BLaER1 (cell line): ENCODE data around the gene SYNGAP1.
"Not testable (repeated sequence)": the region's sequence is repeated elsewhere in the genome, so short reads cannot be mapped to it uniquely, and the experiment has no call there.

Experiments used
- H3K27ac ChIP-seq: shearing (Covaris generic); formaldehyde crosslinking; 2 replicates; pipeline ENCODE4 v1.8.1; 2022
- H3K27me3 ChIP-seq: shearing (Covaris generic); formaldehyde crosslinking; 2 replicates; pipeline ENCODE4 v1.8.1; 2022
- H3K36me3 ChIP-seq: shearing (Covaris generic); formaldehyde crosslinking; 2 replicates; pipeline ENCODE4 v1.8.1; 2022
- H3K4me1 ChIP-seq: shearing (Covaris generic); formaldehyde crosslinking; 2 replicates; pipeline ENCODE4 v1.8.1; 2022
- H3K4me2 ChIP-seq: shearing (Covaris generic); formaldehyde crosslinking; 2 replicates; pipeline ENCODE4 v1.8.1; 2022
- H3K4me3 ChIP-seq: shearing (Covaris generic); formaldehyde crosslinking; 2 replicates; pipeline ENCODE4 v1.8.1; 2022
- H3K9ac ChIP-seq: shearing (Covaris generic); formaldehyde crosslinking; 2 replicates; pipeline ENCODE4 v1.8.1; 2022
- H3K9me3 ChIP-seq: shearing (Covaris generic); formaldehyde crosslinking; 2 replicates; pipeline ENCODE4 v1.8.1; 2022
- H4K20me1 ChIP-seq: shearing (Covaris generic); formaldehyde crosslinking; 2 replicates; pipeline ENCODE4 v1.8.1; 2022
- Cebpa-rat ChIP-seq: shearing (Covaris generic); IDR thresholded peaks from 2 replicates; pipeline ENCODE4 v1.8.1; 2022

Gene SYNGAP1

DNA sequence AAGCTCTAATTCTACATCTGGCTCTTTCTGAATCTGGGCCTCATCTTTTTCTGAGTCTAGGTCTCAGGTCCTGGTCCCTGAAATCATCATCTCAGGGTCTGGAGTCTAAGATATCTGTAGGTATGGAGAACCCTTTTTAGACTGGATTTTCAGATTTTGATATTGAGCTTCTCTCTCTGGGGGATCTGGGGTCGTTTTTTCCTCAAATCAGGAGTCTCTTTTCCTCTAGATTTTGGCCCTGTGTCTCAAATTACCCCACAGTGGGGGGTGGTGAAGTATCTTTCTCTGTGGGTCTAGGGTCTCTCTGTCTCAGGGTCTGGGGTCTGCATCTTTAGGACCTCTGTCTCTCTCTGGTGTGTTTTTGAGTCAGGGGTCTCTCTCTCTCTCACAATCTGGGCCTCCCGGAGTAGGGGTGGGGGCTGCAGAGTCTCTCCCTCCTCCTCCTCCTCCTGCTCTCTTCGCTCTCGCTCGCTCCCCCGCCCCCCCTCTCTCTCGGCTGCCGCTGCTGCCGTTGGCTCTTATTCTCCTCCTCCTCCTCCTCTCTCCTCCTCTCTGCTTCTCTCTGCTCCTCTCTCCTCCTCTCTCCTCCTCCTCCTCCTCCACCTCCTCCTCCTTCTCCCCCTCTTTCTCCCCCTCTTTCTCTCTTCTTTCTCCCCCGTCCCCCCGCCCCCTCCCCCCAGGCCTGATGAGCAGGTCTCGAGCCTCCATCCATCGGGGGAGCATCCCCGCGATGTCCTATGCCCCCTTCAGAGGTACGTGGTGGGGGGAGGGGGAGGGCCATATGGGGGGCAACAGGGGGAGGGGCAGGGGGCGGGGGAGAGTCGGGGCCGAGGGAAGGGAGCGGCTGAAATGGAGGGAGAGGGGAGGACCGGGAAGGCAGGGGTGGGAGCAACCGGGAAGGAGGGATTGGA is at the start of gene SYNGAP1:
TSS of gene SYNGAP1 (plus strand) at position 486 of the 911 bp plus-strand sequence. CDS start at position 686, 200 bp downstream.
- Histone ChIP-seq H3K9ac (peak within 1 kb of the TSS; percentile 67), H3K4me2 (peak within 1 kb of the TSS; percentile 91), H3K36me3 (peaks cover 17% of the 10 kb centered on the region), H3K9me3 (no peaks in the 10 kb centered on the region), H4K20me1 (peaks cover 26% of the 10 kb centered on the region), H3K4me3 (peak within 1 kb of the TSS; percentile 81; the same call in 1 of the 2 replicates), H3K4me1 (peaks cover 59% of the 10 kb centered on the region), H3K27ac (peak within 1 kb of the TSS; percentile 86), H3K27me3 (peaks cover 4% of the 10 kb centered on the region; the same call in 1 of the 2 replicates)
- no peak for TF ChIP-seq Cebpa-rat

GRCh38 chr6:33371901-33372300 is 48.0 kb upstream of the SYNGAP1 start:
- not testable (repeated sequence) for H3K9me3 ChIP-seq, H3K27me3 ChIP-seq, H3K9ac ChIP-seq, H4K20me1 ChIP-seq, H3K4me2 ChIP-seq, H3K27ac ChIP-seq, H3K4me3 ChIP-seq, H3K4me1 ChIP-seq, H3K36me3 ChIP-seq

DNA sequence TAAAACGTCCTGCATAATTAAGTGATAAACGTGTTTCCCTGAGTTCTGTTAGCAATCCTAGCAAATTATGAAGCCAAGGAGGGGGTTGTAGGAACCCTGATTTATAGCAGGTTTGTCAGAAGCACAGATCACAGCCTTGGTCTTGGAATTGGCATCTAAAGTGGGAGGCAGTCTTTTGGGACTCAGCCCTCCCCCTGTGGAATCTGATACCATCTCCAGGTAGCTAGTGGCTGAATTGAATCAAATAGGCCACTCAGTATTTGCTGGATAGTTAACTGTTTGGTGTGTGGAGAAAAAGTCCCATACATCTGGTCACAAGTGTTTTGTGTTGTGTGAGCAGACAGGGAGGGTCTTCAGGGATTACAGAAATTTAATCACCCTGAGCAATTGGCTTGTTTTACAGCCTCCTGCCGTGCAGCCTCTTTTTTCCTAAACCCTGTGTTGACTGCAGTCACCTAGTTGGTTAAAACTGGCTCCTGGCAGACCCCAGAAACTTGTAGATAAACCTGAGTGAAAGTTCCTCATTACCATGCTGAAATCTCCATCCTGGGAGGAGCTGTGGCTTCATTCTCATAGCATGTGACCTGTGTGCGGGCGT is 47.2 kb upstream of the SYNGAP1 start:
- H3K4me2 ChIP-seq, result no peak overlapping the region
- no peak overlapping the region for H3K9ac ChIP-seq
- no peak overlapping the region for H3K27ac ChIP-seq

GRCh38 chr6:33373960-33374910 is 45.6 kb upstream of the SYNGAP1 start:
- Histone ChIP-seq H3K4me1 (no peaks in the 10 kb centered on the region), H3K4me2 (no peak overlapping the region), H3K27me3 (no peaks in the 10 kb centered on the region), H3K9ac (no peak overlapping the region), H3K9me3 (no peaks in the 10 kb centered on the region), H3K4me3 (no peak overlapping the region), H3K36me3 (no peaks in the 10 kb centered on the region), H3K27ac (no peak overlapping the region), H4K20me1 (no peaks in the 10 kb centered on the region)
- no peak for TF ChIP-seq Cebpa-rat

More for the DNA sequence above, 47.2 kb upstream of the SYNGAP1 start:
- no peaks in the 10 kb centered on the region for H4K20me1 ChIP-seq
- no peaks in the 10 kb centered on the region for H3K36me3 ChIP-seq
- TF ChIP-seq Cebpa-rat, result no peak
- no peaks in the 10 kb centered on the region for H3K27me3 ChIP-seq
- no peak overlapping the region for H3K4me3 ChIP-seq
- H3K4me1 ChIP-seq, result no peaks in the 10 kb centered on the region
- no peaks in the 10 kb centered on the region for H3K9me3 ChIP-seq

DNA sequence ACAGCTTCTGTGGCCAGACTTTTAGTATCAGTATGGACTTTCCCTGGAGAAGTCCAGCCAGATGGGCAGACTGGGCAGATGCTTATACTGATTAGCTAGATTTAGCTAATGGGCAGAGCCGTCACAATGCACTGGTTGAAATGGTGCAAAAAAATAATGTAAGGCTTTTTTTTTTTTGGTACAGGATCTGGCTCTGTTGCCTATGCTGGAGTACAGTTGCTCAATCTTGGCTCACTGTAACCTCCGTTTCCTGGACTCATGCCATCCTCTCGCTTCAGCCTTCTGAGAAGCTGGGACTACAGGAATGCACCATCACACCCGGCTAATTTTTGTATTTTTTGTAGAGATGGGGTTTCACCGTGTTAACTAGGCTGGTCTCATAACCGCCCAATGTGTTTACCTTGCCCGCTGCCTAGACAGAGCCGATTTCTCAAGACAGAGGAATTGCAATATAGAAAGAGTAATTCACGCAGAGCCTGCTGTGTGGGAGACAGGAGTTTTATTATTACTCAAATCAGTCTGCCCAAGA is 44.7 kb upstream of the SYNGAP1 start:
- Histone ChIP-seq H3K27me3 (no peaks in the 10 kb centered on the region), H3K36me3 (no peaks in the 10 kb centered on the region), H4K20me1 (no peaks in the 10 kb centered on the region), H3K4me3 (no peak overlapping the region), H3K4me2 (no peak overlapping the region), H3K9ac (no peak overlapping the region), H3K9me3 (no peaks in the 10 kb centered on the region), H3K27ac (no peak overlapping the region), H3K4me1 (no peaks in the 10 kb centered on the region)
- no peak for TF ChIP-seq Cebpa-rat

DNA sequence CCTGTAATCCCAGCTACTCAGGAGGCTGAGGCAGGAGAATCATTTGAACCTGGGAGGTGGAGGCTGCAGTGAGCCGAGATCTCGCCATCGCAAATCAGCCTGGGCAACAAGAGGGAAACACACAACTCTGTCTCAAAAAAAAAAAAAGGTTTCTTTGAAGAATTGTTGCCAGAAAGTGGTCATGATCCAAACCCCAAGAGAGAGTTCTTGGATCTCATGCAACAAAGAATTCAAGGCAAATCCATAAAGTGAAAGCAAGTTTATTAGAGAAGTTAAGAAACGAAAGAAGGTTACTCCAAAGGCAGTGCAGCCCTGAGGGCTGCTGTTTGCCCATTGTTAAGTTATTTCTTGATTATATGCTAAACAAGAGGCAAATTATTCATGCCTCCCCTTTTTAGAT is 42.7 kb upstream of the SYNGAP1 start:
- no peak overlapping the region for H3K4me2 ChIP-seq
- no peak overlapping the region for H3K27ac ChIP-seq
- H3K36me3 ChIP-seq, result no peaks in the 10 kb centered on the region
- no peaks in the 10 kb centered on the region for H3K27me3 ChIP-seq
- H3K9ac ChIP-seq, result no peak overlapping the region
- no peaks in the 10 kb centered on the region for H3K9me3 ChIP-seq
- no peak for TF ChIP-seq Cebpa-rat
- H4K20me1 ChIP-seq, result no peaks in the 10 kb centered on the region
- no peaks in the 10 kb centered on the region for H3K4me1 ChIP-seq
- H3K4me3 ChIP-seq, result no peak overlapping the region

DNA sequence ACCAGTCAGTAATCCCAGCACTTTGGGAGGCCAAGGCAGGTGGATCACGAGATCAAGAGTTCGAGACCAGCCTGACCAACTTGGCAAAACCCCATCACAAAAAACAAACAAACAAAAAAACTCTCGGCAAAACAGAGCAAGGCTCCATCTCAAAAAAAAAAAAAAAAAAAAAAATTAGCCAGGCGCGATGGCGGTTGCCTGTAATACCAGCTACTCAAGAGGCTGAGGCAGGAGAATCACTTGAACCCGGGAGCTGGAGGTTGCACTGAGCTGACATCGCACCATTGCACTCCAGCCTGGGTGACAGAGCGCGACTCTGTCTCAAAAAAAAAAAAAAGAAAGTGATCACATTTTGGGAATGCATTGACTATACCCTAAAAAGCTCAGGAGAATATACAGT is 40.7 kb upstream of the SYNGAP1 start:
- H3K36me3 ChIP-seq, H3K27ac ChIP-seq, H3K4me1 ChIP-seq, H3K9me3 ChIP-seq, H3K4me3 ChIP-seq, H3K4me2 ChIP-seq, H3K9ac ChIP-seq, H4K20me1 ChIP-seq, H3K27me3 ChIP-seq: not testable (repeated sequence)

DNA sequence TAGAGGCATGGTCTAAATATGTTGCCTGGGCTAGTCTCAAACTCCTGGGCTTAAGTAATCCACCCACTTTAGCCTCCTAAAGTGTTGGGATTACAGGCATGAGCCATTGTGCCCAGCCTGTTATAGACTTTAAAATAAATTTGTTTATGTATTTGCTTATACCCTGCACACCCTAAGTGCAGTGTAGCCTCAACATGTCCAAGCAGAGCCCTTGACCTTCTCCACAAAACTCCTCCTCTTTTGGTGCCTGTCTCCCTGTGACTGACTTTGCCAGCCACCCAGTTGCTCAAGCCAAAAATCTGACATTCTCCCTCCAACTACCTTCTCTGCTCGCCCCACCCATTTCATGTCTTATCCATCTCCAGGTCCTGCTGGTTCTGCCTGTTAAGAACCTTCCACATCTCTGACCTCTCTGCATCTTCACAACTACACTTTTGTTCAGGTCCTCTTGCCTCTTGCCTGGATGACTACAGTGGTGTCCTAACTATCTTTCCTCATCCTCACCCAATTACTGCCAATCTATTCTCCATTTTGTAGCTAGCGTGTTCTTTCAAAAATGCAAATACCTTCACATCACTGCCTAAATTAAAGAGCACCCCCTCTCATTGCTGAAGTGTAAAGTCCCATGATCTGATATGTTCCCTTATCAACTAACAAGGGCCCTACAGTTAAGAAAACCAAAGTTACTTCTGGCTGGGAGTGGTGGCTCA is 39.4 kb upstream of the SYNGAP1 start:
- H3K4me1 ChIP-seq, result no peaks in the 10 kb centered on the region
- H3K27ac ChIP-seq, result no peak overlapping the region
- no peak overlapping the region for H3K4me2 ChIP-seq
- no peak overlapping the region for H3K4me3 ChIP-seq
- TF ChIP-seq Cebpa-rat, result no peak
- no peaks in the 10 kb centered on the region for H3K36me3 ChIP-seq
- H3K9me3 ChIP-seq, result no peaks in the 10 kb centered on the region
- no peak overlapping the region for H3K9ac ChIP-seq
- H4K20me1 ChIP-seq, result no peaks in the 10 kb centered on the region
- no peaks in the 10 kb centered on the region for H3K27me3 ChIP-seq
